PC-9 (cell line): ENCODE measurements around the gene MGRN1.

Source experiments
- EZH2 ChIP-seq: fragments of 200-600 bp; sonication (generic); IDR thresholded peaks from 2 replicates; pipeline ENCODE4 v1.8.0; 2017; ENCODE audit warnings: antibody characterized with exemption, low read depth
- TF ChIP-seq, protein P1 (sequence below): fragments of 200-600 bp; sonication (generic); conservative IDR thresholded peaks from 2 replicates; pipeline ENCODE4 v1.6.1; 2017; ENCODE audit warnings: mixed run types, antibody characterized with exemption, mild to moderate bottlenecking, moderate library complexity

- TF ChIP-seq, protein P1, sequence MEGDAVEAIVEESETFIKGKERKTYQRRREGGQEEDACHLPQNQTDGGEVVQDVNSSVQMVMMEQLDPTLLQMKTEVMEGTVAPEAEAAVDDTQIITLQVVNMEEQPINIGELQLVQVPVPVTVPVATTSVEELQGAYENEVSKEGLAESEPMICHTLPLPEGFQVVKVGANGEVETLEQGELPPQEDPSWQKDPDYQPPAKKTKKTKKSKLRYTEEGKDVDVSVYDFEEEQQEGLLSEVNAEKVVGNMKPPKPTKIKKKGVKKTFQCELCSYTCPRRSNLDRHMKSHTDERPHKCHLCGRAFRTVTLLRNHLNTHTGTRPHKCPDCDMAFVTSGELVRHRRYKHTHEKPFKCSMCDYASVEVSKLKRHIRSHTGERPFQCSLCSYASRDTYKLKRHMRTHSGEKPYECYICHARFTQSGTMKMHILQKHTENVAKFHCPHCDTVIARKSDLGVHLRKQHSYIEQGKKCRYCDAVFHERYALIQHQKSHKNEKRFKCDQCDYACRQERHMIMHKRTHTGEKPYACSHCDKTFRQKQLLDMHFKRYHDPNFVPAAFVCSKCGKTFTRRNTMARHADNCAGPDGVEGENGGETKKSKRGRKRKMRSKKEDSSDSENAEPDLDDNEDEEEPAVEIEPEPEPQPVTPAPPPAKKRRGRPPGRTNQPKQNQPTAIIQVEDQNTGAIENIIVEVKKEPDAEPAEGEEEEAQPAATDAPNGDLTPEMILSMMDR, result no peak
- no peak for TF ChIP-seq EZH2
These were observed 40.7 kb upstream of the MGRN1 start for GRCh38 chr16:4583906-4584305.
